HG03439 (cell line): ENCODE measurements around the gene NAA10.

ENCODE experiments used
- ATAC-seq: cut with Tn5 transposase; IDR thresholded peaks from one replicate; pipeline ENCODE4 v1.9.1; 2021; ENCODE audit warnings: mild to moderate bottlenecking, moderate library complexity; ENCODE audit not compliant: unreplicated experiment

Gene NAA10

DNA sequence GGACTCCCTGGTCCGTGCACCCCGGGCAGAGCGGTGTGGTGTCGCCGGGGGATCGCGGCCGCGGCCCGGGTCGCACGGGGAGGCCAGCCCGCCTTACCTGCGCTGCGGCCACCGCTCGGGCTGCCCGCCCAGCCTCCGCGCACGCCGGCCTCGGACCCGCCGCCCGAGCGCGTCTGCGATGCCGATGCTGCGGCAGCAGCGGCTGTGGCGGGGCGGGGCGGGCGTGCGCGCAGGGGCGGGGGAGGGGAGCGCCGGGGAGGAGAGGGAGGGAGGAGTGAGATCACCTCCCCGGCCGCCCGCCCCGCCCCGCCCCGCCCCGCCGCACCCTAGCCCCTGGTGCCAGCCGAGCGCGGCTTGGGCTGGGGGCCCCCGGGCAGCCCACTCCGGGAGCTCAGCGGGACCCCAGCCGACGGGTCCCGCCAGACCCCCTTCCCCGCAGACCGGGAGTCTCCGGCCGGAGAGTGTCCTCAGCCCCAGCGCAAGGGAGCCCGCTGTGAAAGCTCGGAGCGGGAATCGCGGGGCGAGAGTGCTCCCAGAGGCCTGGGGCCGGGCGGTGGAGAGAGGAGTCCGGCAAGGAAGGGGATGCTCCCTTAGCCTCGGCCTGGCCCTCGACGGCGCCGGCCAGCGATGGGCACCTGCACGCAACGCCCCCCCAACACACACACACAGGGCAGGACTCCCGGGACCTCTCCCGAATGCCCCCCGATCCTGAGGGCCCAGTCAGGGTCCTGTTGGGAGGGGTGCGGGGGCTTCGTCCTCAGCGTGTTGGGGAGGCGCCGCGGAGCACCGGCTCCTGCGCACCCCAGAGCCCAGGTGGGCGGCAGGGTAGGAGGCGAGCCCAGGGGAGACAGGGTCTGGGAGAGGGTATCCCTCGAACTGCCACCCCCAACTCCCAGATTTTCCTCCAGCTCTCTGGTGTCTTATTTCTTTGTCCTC is 48.6 kb downstream of the NAA10 start, which contains the start of gene L1CAM:
Gene L1CAM (minus strand): TSS at position 206 of the 936 bp plus-strand sequence. CDS start 10,337 bp downstream, outside the sequence.
- ATAC-seq: no peak

DNA sequence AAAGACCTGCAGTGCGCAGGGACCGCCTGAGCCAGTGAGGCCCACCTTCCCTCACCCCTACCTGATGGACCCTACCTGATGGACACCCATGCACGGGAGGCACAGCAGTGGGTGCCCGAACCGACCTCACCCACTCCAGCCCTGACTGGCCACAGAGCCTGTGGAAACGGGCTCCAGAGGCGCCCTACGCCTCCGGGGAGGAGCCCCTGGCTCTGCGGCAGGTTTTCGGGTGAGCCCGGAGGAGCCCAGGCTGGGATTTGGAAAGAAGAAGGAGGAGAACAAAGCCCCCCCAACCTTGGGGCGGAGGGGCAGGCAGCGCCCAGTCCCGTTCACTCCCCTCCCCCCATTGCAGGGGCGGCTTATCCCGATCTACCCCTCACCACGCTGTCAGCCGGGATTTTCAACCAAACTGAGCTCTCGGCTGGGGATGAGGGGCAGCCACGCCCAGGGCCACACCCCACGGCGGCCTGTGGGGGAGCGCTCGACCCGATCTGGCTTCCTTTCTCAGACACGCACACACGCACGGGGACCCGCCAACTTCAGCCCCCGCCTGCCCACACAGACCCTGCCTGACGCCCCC is 49.5 kb downstream of the NAA10 start:
- no peak for ATAC-seq

DNA sequence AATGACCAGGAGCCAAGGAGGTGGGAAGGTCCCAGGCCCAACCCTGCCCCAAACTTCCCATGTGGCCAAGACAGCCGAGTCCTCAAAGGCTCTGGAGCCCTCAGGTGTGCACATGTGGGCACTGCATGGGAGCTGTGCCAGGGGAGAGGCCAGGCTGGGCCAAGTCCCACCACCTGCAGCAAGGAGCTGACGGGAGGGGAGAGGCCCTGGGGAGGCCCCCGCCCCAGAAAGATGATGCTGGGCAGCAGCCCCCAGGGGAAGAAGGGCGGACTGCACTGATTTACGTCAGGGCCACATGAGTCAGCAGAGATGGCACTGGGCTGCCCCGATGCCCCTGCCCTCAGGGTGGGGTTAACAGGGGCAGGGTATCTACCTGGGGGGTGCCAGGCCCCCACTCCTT is 50.2 kb downstream of the NAA10 start:
- no peak for ATAC-seq

DNA sequence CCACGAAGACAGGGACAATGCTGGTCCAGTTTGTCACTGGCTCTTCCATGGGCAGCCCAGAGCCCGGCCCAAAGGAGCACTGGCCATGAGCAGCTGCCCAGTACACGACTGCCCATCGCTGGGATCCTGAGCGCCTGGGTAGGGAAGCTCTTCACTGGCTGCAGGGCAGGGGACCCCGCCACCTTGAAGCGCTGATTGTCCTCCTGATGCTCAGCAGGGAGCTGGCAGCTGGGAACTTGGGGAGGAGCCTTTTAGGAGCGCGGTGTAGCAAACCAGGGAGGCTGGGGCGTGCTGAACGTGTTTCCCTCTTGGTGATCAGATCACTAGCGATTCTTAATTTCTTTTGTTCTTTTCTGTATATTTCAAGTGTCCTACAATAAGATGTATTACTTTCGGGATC is 50.7 kb downstream of the NAA10 start:
- no peak for ATAC-seq

GRCh38 chrX:153883163-153883843 is 51.5 kb downstream of the NAA10 start:
- no peak for ATAC-seq

GRCh38 chrX:153882557-153882956 is 52.3 kb downstream of the NAA10 start:
- no peak for ATAC-seq

DNA sequence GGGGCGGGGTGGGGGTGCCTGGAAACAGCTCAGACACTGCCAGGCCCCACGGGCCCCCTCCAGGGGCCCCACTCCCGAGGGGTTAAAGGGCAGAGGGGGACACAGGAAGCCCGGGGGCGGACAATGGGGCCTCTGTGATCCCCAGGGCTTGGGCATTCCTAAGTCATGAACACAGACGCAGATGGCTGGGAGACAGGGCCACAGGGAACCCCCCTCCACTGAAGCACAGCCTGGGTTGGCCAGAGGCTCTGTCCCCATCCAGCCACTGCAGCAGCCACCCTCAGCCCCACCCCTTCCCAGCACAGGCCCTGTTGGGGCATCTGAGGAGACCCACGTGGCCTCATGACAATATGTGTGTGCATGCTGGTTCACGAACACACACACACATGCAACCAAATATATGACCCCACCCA is 52.7 kb downstream of the NAA10 start:
- no peak for ATAC-seq

DNA sequence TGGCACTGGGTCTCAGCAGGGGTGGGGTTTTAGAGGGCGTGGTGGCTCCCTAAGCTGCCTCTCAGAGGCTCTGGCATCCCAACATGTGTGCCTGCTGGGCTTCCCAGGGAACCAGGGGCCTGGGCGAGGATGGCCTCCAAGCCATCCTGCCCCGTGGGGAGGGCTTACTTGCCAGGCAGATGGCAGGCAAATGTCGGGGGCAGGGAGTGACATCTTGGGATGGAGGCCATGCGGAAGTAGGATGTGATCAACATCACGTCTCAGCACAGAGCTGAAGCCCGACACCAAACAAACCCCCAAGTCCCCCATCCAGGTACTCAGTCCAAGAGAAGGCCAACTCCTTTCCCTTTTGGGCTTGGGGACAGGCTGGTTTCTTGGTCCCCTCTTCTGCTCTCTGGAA is 53.6 kb downstream of the NAA10 start:
- ATAC-seq: no peak

DNA sequence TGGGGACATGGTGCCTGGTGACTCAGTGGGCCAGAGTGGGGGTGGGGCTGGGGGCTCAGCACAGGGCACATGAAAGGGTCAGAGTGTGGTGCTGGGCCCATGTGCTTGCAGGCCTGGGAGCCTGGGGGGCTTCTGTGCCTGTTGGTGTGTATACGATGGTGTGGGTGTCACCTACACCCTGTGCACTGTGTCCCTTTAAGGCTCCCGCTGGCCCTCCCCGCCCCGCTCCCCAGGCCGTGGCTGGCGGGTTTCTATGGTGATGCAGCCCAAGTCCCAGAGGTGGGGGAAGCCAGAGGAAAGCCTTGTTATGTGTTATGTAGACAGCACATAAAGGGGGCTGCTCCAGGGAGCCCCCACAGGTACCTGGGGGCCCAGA is 54.4 kb downstream of the NAA10 start:
- ATAC-seq: no peak

GRCh38 chrX:153879741-153880439 is 54.9 kb downstream of the NAA10 start:
- ATAC-seq: no peak
